Stimulated activated CD4-positive, alpha-beta T cell treated with anti-CD3 and anti-CD28 coated beads, Interleukin-1b, Interleukin-23, amount 100 ng/mL, for 24 hours (primary cell): ENCODE results near the gene NAALAD2.
A peak's percentile ranks its signal among the peaks of the same experiment; 100 is the strongest.
"Not testable (repeated sequence)": the region's sequence is repeated elsewhere in the genome, so short reads cannot be mapped to it uniquely, and the experiment has no call there.

Experiments
- DNase-seq, 4 experiments: peaks; one replicate each; pipeline ENCODE4 v3.0.0-alpha.2; 2020; ENCODE audit warnings: low read depth in 4 of 4, low spot score in 1 of 4

The NAALAD2 gene

GRCh38 chr11:90189011-90189410 is 54.5 kb downstream of the NAALAD2 start:
- no peak for DNase-seq

- DNase-seq: no peak
Observed at GRCh38 chr11:90192869-90193582, 58.6 kb downstream of the NAALAD2 start.

- no peak for DNase-seq
Observed at GRCh38 chr11:90197377-90197776, 62.9 kb downstream of the NAALAD2 start.

GRCh38 chr11:90202342-90202741 is 67.9 kb downstream of the NAALAD2 start:
- no peak for DNase-seq

GRCh38 chr11:90204407-90204806 is 69.9 kb downstream of the NAALAD2 start:
- no peak for DNase-seq

GRCh38 chr11:90204832-90205646 is 70.6 kb downstream of the NAALAD2 start:
- DNase-seq: no peak

GRCh38 chr11:90207992-90208391 is 73.5 kb downstream of the NAALAD2 start:
- DNase-seq: not testable (repeated sequence)

GRCh38 chr11:90208857-90209256 is 74.4 kb downstream of the NAALAD2 start:
- DNase-seq: no peak

- DNase-seq: no peak
Observed at GRCh38 chr11:90213322-90213721, 78.9 kb downstream of the NAALAD2 start.

- DNase-seq: no peak
Observed at GRCh38 chr11:90216611-90217010, 82.1 kb downstream of the NAALAD2 start.

- no peak for DNase-seq
Observed at GRCh38 chr11:90218606-90219005, 84.1 kb downstream of the NAALAD2 start.

- no peak for DNase-seq
Observed at GRCh38 chr11:90219438-90219837, 85.0 kb downstream of the NAALAD2 start.

- DNase-seq: no peak
Observed at GRCh38 chr11:90220391-90220790, 85.9 kb downstream of the NAALAD2 start.

- no peak for DNase-seq
Observed at GRCh38 chr11:90221803-90222458, 87.5 kb downstream of the NAALAD2 start.

GRCh38 chr11:90222459-90223247 is 88.2 kb downstream of the NAALAD2 start, which contains the start of gene CHORDC1:
CHORDC1 (minus strand) TSS chr11:90223049; CDS start chr11:90222954, 95 bp downstream.
- DNase-seq: peak; percentile 86 to 93 (median 89)

GRCh38 chr11:90223248-90223585 is 88.8 kb downstream of the NAALAD2 start:
- DNase-seq: no peak

GRCh38 chr11:90228056-90228455 is 93.6 kb downstream of the NAALAD2 start:
- DNase-seq: no peak

GRCh38 chr11:90229791-90230190 is 95.3 kb downstream of the NAALAD2 start:
- DNase-seq: no peak

GRCh38 chr11:90234977-90235376 is 100.5 kb downstream of the NAALAD2 start:
- no peak for DNase-seq

GRCh38 chr11:90235526-90235925 is 101.1 kb downstream of the NAALAD2 start:
- no peak for DNase-seq

GRCh38 chr11:90237004-90237403 is 102.5 kb downstream of the NAALAD2 start:
- DNase-seq: no peak
